KMS-11 (cell line): ENCODE measurements around the gene LRRFIP1.

Experiments used
- H2AFZ ChIP-seq: fragments of 200-600 bp; sonication (generic); 2 replicates; pipeline ENCODE4 v1.6.1; 2016; ENCODE audit warnings: antibody characterized with exemption, mixed run types, low read depth
- H3K27ac ChIP-seq: fragments of 200-600 bp; sonication (generic); 2 replicates; pipeline ENCODE4 v1.6.1; 2016; ENCODE audit warnings: mild to moderate bottlenecking, mixed run types
- H3K27me3 ChIP-seq: fragments of 200-600 bp; sonication (generic); 2 replicates; pipeline ENCODE4 v1.6.1; 2017; ENCODE audit warnings: mild to moderate bottlenecking, low read depth, mixed run types, moderate library complexity; ENCODE audit not compliant: insufficient read depth
- H3K36me3 ChIP-seq: fragments of 200-600 bp; sonication (generic); 2 replicates; pipeline ENCODE4 v1.6.1; 2017; ENCODE audit warnings: mild to moderate bottlenecking, mixed run types; ENCODE audit not compliant: insufficient read depth
- H3K4me1 ChIP-seq: fragments of 200-600 bp; sonication (generic); 2 replicates; pipeline ENCODE4 v1.6.1; 2016; ENCODE audit warnings: mild to moderate bottlenecking, low read depth, mixed run types; ENCODE audit not compliant: poor library complexity, severe bottlenecking
- H3K4me2 ChIP-seq: fragments of 200-600 bp; sonication (generic); 2 replicates; pipeline ENCODE4 v1.7.0; 2016; ENCODE audit warnings: mild to moderate bottlenecking, mixed run types
- H3K4me3 ChIP-seq: fragments of 200-600 bp; sonication (generic); IDR thresholded peaks from 2 replicates; pipeline ENCODE4 v1.6.1; 2017; ENCODE audit warnings: low read depth, low read length, mixed read lengths; ENCODE audit not compliant: insufficient read depth
- H3K79me2 ChIP-seq: fragments of 200-600 bp; sonication (generic); 2 replicates; pipeline ENCODE4 v1.6.1; 2016; ENCODE audit warnings: low read depth, mixed run types; ENCODE audit not compliant: insufficient read depth
- H3K9ac ChIP-seq: fragments of 200-600 bp; sonication (generic); 2 replicates; pipeline ENCODE4 v1.6.1; 2016; ENCODE audit warnings: mild to moderate bottlenecking, mixed run types
- H4K20me1 ChIP-seq: fragments of 200-600 bp; sonication (generic); 2 replicates; pipeline ENCODE4 v1.6.1; 2016; ENCODE audit warnings: mild to moderate bottlenecking, mixed run types; ENCODE audit not compliant: insufficient read depth
- TF ChIP-seq, protein P1 (sequence below): fragments of 200-600 bp; sonication (generic); conservative IDR thresholded peaks from 2 replicates; pipeline ENCODE4 v1.6.1; 2017; ENCODE audit warnings: low read depth, mild to moderate bottlenecking, antibody characterized with exemption, low read length, moderate library complexity, mixed read lengths

LRRFIP1 gene

DNA sequence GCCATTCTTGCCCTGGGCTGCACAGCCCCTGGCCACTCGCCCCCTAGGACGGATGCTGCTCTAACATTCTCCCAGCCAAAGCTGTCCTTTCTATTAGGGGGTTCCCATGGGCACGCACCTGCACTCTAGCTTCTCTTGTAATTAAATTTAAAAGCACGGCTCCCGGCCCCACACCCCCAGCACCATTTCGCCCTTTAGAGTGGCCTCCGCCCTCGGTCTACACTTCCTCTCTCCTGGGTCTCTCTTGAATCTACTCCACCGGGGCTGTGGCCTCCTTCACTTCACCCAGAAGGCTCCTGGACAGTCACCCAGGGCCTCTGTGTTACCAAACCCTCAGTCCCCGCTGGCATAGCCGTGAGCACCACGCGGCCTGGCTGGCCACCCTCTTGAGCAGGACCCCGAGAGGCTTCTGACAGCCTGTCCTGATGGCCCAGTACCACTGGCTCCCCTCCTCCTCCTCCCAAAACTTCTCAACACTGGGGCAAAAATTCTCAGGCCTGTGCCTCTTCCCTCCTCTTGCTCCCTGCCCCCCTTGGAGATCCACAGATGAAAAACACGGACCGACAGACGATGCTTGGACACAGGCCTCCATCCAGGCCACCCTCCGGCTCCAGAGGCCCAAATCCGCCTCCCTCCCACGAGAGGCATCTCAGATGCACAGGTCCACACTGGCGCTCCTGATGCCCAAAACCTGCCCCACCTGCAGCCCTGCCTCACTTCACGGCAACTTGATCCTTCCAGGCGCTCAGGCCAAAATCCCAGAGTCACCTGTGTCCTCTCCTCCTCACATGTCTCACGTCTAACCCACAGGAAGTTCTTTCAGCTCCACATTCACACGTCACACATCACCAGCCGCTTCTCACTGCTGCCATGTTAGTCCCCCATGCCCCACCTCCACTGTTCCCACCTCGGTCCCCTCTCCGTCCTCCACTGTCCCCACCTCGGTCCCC is 29.9 kb upstream of the LRRFIP1 start:
- H3K79me2 ChIP-seq, result no peaks in the 10 kb centered on the region
- H3K36me3 ChIP-seq, result no peaks in the 10 kb centered on the region
- no peak overlapping the region for H3K4me3 ChIP-seq
- H4K20me1 ChIP-seq, result no peaks in the 10 kb centered on the region
- H3K4me2 ChIP-seq, result no peak overlapping the region
- no peak overlapping the region for H2AFZ ChIP-seq
- H3K27me3 ChIP-seq, result no peaks in the 10 kb centered on the region
- H3K27ac ChIP-seq, result no peak overlapping the region
- TF ChIP-seq, protein P1, sequence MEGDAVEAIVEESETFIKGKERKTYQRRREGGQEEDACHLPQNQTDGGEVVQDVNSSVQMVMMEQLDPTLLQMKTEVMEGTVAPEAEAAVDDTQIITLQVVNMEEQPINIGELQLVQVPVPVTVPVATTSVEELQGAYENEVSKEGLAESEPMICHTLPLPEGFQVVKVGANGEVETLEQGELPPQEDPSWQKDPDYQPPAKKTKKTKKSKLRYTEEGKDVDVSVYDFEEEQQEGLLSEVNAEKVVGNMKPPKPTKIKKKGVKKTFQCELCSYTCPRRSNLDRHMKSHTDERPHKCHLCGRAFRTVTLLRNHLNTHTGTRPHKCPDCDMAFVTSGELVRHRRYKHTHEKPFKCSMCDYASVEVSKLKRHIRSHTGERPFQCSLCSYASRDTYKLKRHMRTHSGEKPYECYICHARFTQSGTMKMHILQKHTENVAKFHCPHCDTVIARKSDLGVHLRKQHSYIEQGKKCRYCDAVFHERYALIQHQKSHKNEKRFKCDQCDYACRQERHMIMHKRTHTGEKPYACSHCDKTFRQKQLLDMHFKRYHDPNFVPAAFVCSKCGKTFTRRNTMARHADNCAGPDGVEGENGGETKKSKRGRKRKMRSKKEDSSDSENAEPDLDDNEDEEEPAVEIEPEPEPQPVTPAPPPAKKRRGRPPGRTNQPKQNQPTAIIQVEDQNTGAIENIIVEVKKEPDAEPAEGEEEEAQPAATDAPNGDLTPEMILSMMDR, result no peak
- no peak overlapping the region for H3K9ac ChIP-seq
- no peaks in the 10 kb centered on the region for H3K4me1 ChIP-seq

DNA sequence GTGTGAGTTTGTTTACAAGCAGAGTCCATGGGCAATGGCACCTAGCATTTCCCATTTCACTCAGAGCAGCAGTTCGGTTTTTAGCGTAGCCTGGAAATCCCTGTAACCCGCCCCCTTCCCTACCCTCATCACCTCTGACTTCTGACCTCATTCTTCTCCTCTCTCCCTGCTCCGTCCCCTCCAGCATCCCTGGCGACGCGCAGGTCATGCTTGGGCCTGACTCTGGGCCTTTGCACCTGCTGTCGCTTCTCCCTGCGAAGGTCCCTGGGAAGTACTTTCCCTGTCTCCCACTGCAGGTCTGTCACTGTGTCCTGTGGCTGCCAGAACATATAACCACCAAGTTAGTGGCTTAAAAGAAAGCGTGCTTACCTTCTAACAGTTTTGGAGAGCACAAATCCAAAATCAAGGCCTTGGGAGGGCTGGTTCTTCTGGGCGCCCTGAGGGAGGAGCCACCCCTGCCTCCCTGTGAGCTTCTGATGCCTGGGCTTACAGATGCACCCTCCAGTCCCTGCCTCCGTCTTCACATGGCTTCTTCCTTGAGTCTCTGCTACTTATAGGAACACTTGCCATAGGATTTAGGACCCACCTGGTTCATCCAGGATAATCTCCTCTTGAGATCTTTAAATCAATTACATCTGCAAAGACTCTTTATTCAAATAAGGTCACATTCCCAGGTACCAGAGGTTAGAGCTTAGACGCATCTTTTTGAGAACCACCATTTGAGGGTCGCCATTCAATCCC is 28.7 kb upstream of the LRRFIP1 start:
- no peaks in the 10 kb centered on the region for H3K27me3 ChIP-seq
- H4K20me1 ChIP-seq, result no peaks in the 10 kb centered on the region
- TF ChIP-seq, protein P1, result no peak
- H2AFZ ChIP-seq, result no peak overlapping the region
- H3K27ac ChIP-seq, result no peak overlapping the region
- H3K4me1 ChIP-seq, result no peaks in the 10 kb centered on the region
- H3K9ac ChIP-seq, result no peak overlapping the region
- no peak overlapping the region for H3K4me3 ChIP-seq
- no peaks in the 10 kb centered on the region for H3K36me3 ChIP-seq
- no peak overlapping the region for H3K4me2 ChIP-seq
- no peaks in the 10 kb centered on the region for H3K79me2 ChIP-seq

DNA sequence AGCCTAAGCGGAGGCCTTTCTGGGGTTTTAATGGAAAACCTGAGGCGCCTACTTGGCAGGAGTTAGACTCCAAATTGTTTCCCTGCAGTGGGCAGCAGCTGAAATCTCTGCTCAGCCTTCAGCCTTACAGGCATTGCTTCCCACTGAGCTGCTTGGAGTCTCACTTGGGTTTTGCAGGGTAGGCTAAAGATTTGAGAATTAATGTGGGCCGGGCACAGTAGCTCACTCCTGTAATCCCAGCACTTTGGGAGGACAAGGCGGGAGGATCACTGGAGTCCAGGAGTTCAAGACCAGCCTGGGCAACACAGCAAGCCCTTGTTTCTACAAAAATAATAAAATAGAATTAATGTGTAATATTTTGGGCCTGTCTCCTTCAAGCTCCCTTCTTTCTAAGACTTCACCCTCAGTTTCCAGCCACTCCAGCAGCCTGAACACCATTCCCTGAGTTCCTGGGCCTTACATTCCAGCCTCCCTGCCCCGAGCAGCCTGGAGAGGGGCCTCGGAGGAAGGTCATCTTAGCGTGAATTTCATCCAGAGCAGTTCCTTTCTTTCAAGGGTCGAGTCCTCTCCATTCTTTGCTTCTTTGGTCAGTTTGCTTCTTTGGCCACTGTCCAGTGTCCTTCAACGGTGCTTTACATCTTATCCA is 27.8 kb upstream of the LRRFIP1 start:
- Histone ChIP-seq H3K4me3 (no peak overlapping the region), H3K27ac (no peak overlapping the region), H3K27me3 (no peaks in the 10 kb centered on the region), H3K36me3 (no peaks in the 10 kb centered on the region), H3K4me2 (no peak overlapping the region), H3K79me2 (no peaks in the 10 kb centered on the region), H4K20me1 (no peaks in the 10 kb centered on the region), H3K9ac (no peak overlapping the region), H2AFZ (no peak overlapping the region), H3K4me1 (no peaks in the 10 kb centered on the region)
- TF ChIP-seq, protein P1, result no peak

DNA sequence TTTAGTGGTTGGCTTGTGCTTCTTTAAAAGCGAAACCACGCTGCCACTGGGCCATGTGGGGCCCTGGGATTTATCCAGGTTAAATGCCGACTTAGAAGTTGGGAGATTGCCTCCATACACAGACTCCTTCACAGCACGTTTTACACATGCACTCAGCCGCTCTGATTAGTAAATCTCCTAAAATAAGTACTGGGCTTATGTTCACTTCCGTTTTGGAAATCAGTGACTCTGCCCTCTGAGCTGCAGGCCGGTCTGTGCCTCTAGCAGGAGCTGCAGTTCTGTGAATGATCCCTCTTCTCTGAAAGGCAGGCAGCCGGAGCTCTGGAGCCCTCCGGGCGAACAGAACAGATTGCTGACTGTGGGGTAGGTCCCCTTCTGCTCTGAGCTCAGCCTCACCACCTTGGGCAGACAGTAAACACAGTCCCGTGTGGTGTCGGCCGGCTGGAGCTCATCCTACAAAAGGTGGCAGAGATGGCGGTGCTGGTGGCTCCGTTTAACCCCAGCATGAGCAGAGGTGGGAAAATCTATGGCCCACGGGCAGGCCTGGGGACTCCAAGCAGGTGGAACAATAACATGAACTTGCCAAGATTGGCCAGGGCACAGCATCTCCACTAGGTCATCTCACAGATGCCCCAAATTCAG is 27.1 kb upstream of the LRRFIP1 start:
- Histone ChIP-seq H4K20me1 (no peaks in the 10 kb centered on the region), H3K79me2 (no peaks in the 10 kb centered on the region), H3K27me3 (no peaks in the 10 kb centered on the region), H3K9ac (no peak overlapping the region), H3K27ac (no peak overlapping the region), H3K36me3 (no peaks in the 10 kb centered on the region), H3K4me1 (no peaks in the 10 kb centered on the region), H3K4me3 (no peak overlapping the region), H3K4me2 (no peak overlapping the region), H2AFZ (no peak overlapping the region)
- TF ChIP-seq, protein P1, result no peak
